HG03108 (cell line): ENCODE data around the gene ZNRF1.
"Not testable (repeated sequence)": the region's sequence is repeated elsewhere in the genome, so short reads cannot be mapped to it uniquely, and the experiment has no call there.

ENCODE experiments used
- ATAC-seq: cut with Tn5 transposase; IDR thresholded peaks from one replicate; pipeline ENCODE4 v1.9.1; 2021; ENCODE audit warnings: moderate library complexity; ENCODE audit not compliant: unreplicated experiment

The ZNRF1 gene

DNA sequence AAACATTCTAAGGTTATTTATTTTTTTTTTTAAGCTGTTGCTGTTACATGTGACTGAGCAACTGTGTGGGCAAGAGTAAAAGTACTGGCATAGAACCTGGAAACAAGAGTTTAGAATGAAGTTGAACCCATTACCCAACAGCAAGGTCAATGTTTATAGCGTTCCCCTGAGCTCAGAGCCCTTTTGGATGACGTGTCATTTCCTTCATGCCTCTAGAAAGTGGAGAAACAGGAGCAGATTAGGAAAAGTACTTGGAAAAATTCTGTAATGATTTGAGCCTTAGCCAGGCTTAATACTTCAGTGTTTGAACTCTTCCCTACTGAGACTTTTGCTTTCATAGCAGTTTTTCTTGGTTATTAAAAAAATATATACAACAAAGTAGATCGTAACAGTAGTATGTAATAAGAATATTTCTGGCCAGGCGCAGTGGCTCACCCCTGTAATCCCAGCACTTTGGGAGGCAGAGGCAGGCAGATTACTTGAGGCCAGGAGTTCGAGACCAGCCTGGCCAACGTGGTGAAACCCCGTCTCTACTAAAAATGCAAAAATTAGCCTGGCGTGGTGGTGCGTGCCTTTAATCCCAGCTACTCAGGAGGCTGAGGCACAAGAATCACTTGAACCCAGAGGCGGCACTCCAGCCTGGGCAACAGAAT, 27.5 kb downstream of the ZNRF1 start:
- not testable (repeated sequence) for ATAC-seq

DNA sequence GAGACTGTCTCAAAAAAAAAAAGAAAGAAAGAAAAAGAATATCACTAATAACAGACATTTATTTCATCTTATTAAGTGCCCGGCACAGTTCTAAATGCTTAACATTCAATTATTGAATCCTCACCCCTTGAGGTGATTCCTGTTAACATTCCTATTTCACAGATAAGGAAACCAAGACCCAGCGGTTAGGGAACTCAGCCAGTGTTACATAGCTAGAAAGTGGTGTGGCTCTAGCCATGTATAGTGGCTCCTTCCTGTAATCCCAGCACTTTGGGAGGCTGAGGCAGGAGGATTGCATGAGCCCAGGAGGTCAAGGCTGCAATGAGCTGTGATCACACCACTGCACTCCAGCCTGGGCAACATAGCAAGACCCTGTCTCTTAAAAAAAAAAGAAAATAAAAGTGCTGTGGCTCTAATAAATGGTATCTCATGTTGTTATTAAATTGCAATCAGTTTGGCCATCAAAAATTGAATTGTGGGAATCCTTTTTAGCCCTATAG, 28.1 kb downstream of the ZNRF1 start:
- ATAC-seq = no peak

DNA sequence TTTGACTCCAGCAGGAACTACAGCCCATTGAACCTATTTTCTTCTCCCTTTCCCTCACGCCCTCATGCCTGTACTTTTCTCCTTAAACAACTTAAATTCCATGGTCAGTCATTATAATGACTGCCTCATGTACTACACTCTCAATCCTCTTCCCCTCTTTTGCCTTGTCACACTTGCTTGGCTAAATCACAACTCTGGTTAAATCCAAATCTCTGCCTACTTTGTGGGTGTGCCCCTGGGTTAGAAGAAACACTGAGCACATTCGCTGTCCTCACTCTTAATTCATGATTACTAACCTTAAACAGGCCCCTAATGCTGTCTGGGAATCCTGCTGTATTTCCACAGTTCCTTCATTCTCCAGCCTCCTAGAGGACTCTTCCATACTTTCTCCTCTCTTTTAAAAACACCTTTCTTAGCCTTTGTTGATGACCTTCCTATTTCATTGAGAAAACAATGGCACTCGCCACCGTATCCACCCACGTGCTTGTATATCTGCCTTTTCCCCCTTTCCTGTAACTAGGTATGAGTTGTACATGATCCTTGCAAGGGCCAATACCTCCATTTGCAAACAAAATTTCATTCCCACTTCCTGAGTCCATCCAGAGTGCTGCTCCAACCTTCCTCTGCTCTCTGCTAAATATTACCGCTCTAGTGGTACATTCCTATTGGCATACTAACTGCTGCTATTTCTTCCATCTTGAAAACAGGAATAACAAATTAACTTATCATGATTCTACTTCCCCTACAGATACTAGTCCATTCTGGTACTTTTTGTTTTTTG, 28.9 kb downstream of the ZNRF1 start:
- ATAC-seq = no peak

DNA sequence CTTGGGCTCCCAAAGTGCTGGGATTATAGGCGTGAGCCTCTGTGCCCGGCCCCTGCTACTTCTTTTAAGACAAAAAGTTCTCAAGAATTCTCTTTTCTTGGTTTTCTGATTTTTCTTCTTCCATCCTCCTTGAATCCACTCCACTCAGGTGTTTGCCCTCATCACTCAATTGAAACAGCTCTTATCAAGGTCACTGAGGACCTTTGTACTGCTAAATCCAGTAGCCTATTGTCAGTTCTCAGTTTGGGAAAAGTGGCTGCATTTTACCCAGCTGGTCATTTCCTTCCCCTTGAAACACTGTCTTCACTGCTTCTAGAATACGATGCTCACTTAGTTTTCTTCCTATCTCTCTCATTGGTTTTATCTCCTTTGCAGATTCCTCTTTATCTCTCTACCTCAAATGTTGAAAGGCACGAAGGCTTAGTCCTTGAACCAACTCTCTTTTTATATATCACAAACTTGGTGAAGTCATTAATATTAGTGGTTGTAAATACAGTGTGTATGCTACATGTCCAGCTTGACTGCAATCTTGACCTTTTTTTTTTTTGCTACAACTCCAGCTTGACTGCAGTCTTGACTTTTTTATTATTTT, 29.8 kb downstream of the ZNRF1 start:
- ATAC-seq = no peak

DNA sequence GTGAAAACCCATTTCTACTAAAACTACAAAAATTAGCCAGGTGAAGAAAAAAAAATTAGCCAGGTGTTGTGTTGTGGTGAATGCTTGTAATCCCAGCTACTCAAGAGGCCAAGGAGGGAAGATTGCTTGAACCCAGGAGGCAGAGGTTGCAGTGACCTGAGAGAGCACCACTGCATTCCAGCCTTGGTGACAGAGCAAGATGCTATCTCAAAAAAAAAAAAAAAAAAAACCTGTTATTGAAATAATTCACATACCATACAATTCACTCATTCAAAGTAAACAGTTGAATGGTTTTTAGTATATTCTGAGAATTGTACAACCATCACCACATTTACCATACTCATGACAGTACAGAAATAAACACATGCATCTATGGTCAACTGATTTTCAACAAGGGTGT, 31.0 kb downstream of the ZNRF1 start:
- no peak for ATAC-seq

DNA sequence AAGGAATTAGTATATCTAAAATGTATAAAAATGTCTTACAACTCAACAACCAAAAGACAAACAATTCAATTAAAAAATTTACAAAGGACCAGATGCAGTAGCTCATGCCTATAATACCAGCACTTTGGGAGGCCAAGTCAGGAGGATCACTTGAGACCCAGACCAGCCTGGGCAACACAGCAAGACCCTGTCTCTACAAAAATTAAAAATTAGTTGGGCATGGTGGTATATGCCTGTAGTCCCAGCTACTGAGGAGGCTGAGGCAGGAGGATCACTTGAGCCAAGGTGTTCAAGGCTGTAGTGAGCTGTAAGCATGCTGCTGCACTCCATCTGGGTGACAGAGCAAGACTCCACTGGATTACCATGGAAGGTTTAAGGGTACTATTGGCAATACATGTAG, 33.8 kb downstream of the ZNRF1 start:
- no peak for ATAC-seq

DNA sequence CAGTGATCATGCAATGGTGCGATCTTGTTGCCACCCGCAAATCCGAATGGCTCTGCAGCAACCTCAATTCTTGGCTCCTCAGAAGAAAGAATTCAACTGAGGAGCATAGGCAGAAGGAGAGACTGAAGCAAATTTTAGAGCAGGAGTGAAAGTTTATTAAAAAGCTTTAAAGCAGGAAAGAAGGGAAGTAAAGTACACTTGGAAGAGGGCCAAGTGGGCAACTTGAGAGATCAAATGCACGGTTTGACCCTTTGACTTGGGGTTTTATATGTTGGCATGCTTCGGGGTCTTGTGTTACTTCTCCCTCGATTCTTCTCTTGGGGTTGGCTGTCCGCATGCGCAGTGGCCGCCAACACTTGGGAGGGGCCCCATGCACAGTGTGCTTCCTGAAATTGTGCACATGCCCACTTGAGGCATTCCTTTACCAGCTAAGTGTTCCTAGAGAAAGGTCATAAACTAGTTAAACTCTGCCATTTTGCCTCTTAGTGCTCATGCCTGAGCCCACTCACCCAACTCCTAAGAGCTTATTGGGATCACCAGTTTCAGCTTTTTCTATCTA, 36.7 kb downstream of the ZNRF1 start:
- ATAC-seq = no peak

DNA sequence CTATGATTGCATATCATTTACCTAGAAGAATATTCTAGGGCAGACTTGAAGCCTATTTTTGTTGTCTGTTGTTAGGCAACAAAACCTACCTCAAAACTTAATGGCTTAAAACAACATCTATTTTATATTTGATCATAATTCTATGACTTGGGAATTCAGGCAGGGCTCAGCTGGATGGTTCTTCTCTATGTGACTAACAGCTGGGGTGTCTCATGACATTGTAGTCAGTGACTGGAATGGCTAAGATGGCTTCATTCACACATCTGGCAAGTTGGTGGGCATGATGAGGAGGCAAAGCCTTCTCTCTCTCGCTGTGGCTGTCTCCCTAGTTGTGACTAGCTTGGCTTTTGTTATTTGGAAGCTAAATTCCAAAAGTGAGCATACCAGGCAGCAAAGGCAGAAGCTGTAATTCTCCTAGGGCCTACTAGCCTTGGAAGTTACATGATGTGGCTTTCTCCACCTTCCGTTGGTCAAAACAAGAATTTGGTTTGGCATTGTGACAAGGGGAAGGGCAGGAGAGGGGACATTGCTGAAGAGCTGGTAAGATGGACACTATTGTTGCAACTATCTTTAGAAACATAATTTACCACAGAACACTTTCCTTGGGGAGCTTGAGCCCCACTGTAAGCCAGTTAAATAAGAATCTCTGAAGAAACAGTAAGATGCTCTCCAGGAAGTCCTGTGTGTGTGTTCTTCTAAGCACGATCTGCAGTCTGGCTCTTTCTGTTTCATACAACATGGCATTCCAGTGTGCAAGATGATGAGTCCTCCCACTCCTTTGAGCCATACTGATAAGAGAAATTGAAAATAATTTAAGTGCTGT, 39.4 kb downstream of the ZNRF1 start:
- no peak for ATAC-seq

DNA sequence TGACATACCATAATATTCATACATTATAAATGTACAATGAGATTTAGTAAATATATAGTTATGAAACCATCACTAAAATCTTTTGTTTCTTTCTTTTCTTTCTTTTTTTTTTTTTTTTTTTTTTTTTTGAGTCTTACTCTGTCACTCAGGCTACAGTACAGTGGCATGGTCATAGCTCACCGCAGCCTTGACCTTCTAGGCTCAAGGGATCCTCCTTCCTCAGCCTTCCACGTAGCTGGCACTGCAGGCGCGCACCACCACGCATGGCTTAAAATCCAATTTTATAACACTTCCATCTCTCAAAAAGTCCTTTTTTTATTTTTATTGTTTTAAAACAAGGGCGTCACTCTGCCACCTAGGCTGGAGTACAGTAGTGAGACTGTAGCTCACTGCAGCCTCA, 41.1 kb downstream of the ZNRF1 start:
- ATAC-seq = no peak

DNA sequence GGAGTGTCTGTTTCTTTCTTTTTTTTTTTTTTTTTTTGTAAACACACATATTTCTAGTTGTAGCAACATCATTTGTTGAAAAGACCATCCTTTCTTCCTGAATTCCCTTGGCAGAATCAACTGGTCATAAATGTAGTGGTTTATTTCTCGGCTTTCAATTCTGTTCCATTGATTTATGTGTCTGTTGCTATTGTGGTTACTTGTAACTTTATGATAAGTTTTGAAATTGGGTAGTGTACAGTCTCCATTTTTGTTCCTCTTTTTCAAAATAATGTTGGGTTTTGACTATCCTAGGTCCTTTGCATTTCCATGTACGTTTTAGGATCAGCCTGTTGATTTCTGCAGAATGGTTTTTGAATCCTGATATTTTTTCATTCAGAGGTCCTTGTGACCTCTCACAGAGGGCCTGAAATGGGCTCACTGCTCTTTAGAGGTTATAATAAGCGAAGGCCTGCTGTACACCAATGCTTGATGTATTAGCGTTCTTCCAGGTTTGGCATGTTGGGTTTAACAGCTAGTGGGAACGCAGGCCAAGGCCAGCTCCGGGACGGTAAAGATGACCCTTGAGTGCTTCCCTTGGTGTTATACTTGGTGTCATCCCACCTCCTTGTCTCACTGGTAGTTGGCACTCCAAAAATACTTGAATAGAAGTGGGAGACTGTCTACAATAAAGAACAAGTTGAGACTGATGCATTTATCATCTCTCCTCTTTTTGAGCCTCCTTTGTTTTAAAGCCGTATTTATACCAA, 43.8 kb downstream of the ZNRF1 start:
- ATAC-seq = no peak

DNA sequence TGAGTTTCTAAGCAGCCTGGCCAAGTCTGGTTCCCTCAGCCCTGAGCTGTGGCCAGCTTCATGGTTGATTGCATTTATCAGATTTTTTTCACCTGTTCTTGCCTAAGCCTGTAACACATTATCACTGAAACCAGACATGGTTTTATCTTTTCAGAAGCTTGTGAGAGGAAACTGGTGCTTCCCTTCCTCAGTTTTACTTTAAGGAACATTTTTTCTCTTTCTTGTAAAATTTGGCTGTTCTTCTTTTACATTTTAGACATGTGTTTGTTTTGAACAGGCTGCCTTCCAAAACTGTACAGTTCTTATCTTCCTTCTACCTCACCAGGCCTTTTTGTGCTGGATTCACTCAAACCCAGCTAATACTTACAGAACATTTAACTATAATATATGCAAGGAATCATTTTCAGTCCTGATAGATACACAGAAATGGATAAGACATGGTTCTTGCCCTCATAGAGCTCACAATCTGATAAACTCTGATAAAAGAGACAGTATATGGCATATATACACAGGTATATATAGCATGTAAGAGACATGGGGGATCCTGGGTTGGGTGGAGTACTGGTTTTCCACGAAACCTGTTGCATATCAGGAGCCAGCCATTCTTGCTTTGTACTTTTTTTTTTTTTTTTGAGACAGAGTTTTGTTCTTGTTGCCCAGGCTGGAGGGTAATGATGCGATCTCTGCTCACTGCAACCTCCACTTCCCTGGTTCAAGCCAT, 44.5 kb downstream of the ZNRF1 start:
- no peak for ATAC-seq

DNA sequence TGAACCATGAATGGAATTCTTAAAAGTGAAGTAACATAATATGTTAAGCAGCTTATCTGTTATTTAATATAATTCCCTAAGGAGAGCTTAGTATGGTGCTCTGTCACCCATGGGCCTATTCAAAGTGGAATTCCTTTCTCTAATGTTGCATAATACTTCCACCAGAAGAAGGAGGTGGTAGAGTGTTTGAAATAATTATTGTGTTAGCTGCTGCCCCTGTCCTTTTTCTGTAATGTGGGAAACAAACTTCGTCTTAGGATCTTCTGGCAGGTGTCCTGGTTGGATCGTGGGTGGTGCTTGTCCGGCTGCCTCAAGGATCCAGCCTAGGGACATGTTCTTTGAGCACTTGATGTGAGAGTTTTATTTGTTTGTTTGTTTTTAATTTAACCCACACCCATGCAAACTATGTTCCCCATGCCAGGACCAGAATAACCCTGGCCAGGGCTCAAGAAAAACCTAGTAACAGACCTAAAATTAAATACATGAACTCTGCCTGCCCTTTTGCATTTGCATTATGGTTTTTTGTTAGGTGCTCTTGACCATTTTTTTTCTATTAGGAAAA, 46.1 kb downstream of the ZNRF1 start:
- no peak for ATAC-seq

DNA sequence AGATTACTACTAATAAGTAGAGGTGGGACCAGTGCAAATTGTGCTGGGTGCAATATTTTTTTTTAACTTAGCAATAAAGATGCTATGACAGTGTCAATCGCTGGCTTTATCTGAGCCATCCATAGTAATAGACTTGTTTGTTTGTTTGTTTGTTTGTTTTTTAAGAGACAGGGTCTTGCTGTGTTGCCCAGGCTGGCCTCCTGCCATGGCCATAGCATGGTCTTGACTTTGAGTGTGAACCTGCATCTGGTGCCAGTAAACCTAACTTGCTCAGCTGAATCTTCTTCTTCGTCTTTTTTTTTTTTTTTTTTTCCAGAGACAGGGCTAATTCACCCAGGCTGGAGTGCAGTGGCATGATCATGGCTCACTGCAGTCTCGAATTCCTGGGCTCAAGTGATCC, 46.6 kb downstream of the ZNRF1 start:
- ATAC-seq = no peak

DNA sequence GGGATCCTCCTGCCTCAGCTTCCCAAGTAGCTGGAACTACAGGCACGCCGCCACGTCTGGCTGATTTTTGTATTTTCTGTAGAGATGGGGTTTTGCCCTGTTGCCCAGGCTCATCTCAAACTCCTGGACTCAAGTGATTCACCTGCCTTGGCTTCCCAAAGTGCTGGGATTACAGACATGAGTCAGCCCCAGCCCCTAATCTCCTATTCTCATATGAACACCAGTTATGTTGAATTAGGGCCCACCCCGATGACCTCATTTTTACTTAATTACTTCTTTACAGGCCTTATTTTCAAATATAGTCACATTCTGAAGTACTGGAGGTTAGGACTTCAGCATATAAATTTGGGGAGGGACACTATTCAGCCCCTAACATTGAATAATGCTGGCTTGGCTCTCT, 49.2 kb downstream of the ZNRF1 start:
- ATAC-seq = no peak

DNA sequence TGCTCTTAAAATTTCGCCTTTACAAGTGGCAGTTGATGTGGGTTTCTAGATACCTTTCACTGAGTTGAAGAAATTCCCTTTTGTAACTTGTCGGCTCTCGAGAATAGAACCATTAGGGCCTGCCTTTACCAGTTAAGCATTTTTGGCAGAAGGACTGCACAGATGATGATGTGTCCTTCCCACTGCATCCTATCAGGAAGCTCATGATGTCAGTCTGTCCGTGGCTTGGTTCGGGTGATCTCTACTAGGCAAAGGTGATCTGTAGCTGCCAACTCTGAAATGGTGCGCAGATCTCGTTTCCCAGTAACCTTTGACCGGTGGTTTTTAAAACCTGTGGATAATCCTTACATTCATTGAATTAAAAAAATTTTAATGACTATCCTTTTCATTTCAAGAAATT, 49.7 kb downstream of the ZNRF1 start:
- ATAC-seq = no peak

DNA sequence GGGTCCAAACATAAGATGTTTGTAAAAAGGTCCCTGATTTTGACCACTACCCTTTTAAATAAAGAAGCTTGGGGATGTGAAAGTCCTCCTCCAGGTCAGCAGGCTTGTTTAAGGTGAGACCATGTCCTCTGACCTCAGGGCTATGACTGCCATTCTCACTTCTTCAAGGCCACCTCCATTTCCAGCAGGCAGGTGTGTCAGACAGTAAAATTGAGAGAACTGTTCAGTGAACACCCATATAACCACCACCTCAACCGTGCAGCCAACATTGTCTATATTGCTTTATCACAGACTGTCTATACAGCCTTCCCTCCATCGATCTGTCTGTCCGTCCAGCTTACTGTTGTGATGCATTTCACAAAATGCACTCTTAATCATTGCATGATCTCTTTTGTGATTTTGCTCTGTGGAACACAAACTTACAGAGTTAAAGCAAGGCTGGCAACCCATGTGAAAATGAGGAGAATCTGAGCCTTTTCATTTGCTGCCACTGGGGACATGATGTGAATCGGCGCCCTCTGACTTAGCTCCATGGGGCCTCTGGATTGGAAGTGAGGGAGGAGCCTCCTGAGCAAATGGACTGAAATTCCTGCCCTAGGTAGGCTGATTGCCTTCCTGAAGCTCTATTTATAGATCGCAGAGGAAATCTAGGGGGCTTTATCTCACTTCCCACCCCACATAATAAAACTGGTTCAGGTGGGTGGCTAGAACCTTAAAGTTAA, 53.8 kb downstream of the ZNRF1 start:
- ATAC-seq = no peak

DNA sequence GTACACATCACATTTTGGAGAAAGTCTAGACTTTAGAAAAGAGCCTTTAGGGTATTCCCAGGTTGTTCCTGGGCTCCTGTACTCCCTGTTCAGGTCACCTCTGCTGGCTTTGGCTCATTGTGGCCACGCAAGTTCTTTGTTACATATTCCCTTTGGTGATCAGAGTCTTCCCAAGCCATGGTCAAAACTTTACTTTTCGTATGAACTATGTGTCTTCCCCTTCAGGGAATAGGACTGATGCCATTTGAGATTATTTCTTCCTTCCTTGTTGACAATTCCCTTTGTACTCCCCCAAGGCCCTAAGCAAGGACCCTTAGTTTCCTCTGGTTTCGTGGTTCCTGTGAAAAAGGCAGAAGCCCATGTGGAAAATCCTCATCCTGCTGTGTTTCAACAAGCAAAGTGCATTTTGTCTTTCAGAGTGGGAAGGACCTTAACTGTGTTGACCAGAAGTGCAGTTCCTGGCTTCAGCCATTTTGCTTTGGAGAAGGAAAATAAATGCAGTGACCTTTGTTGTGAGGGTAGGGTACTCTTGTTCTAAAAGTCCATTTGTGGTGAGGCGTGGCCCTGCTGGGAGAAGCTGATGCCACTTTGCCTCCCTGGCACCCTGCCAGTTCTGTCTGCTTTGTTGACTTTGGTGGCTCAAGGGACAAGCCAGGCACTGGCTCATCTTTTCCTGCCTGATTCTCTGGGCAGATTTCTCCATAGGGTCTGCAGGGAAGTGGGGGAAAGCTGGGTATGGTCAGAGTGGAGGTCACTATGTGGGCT, 55.1 kb downstream of the ZNRF1 start:
- ATAC-seq = no peak

DNA sequence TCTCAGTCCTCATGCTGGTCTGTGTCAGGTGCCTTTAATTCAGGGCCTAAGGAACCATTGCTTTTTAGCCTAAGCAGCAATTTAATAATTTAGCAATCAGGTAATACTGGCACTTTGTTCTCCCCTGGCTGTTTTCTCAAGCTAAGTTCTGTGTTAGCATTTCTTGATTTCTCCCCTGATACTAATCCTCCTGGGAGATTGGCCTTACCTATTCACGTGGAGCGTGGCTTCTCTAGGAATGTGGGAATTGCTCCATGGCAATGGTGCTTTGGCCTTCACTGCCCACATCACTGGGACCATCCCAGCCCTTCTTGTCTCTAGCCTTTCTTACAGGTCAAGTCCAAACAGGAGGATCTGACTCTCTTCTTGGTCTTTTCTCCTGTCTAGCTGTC, 55.7 kb downstream of the ZNRF1 start:
- ATAC-seq = no peak
